Trophoblast cell (in vitro differentiated cells and primary cell): ENCODE measurements around the gene MSANTD1.

Experiments
- DNase-seq, 2 donors: peaks; one replicate each; pipeline ENCODE4 v3.0.0-alpha.2; 2016
- H2AFZ ChIP-seq: 2 replicates; pipeline ENCODE4 v1.6.1; 2013; ENCODE audit warnings: low read length, moderate library complexity, mild to moderate bottlenecking; ENCODE audit not compliant: insufficient read depth, poor library complexity
- H2AK5ac ChIP-seq: 2 replicates; pipeline ENCODE4 v1.6.1; 2013; ENCODE audit warnings: mild to moderate bottlenecking, low read length
- H2BK120ac ChIP-seq: 2 replicates; pipeline ENCODE4 v1.6.1; 2013; ENCODE audit warnings: low read length, mild to moderate bottlenecking, moderate library complexity; ENCODE audit not compliant: insufficient read depth, poor library complexity
- H2BK12ac ChIP-seq: 2 replicates; pipeline ENCODE4 v1.6.1; 2013; ENCODE audit warnings: mild to moderate bottlenecking, low read length, moderate library complexity
- H2BK5ac ChIP-seq: 2 replicates; pipeline ENCODE4 v1.6.1; 2013; ENCODE audit warnings: low read length, low read depth, moderate library complexity, mild to moderate bottlenecking; ENCODE audit not compliant: poor library complexity
- H3K14ac ChIP-seq: 2 replicates; pipeline ENCODE4 v1.6.1; 2013; ENCODE audit warnings: mild to moderate bottlenecking, low read length
- H3K18ac ChIP-seq: 2 replicates; pipeline ENCODE4 v1.6.1; 2013; ENCODE audit warnings: mild to moderate bottlenecking, low read length
- H3K23ac ChIP-seq: 2 replicates; pipeline ENCODE4 v1.6.1; 2013; ENCODE audit warnings: low read length
- H3K27ac ChIP-seq: 2 replicates; pipeline ENCODE4 v1.5.1; 2013; ENCODE audit warnings: low read depth, mild to moderate bottlenecking, inconsistent platforms, low read length, moderate library complexity
- H3K27me3 ChIP-seq: 2 replicates; pipeline ENCODE4 v1.6.1; 2013; ENCODE audit warnings: inconsistent platforms, mild to moderate bottlenecking, low read length, moderate library complexity; ENCODE audit not compliant: insufficient read depth
- H3K36me3 ChIP-seq, 2 experiments: 1 replicate in 1 of 2; 2 replicates in 1 of 2; pipeline ENCODE4 v1.6.1; 2013; ENCODE audit warnings: low read length in 2 of 2, mild to moderate bottlenecking in 2 of 2, moderate library complexity in 1 of 2; ENCODE audit not compliant: insufficient read depth in 2 of 2, control insufficient read depth in 1 of 2
- H3K4ac ChIP-seq: 2 replicates; pipeline ENCODE4 v1.6.1; 2013; ENCODE audit warnings: low read depth, mild to moderate bottlenecking, low read length, moderate library complexity
- H3K4me1 ChIP-seq, 2 experiments: 1 replicate in 1 of 2; 2 replicates in 1 of 2; pipeline ENCODE4 v1.6.1; 2013; ENCODE audit warnings: low read length in 2 of 2, mild to moderate bottlenecking in 2 of 2, moderate library complexity in 1 of 2; ENCODE audit not compliant: insufficient read depth in 2 of 2, control insufficient read depth in 1 of 2
- H3K4me2 ChIP-seq: 2 replicates; pipeline ENCODE4 v1.6.1; 2013; ENCODE audit warnings: inconsistent platforms, mild to moderate bottlenecking, low read length, moderate library complexity
- H3K4me3 ChIP-seq: 2 replicates; pipeline ENCODE4 v1.5.1; 2013; ENCODE audit warnings: mild to moderate bottlenecking, low read depth, low read length, inconsistent platforms
- H3K79me1 ChIP-seq: one replicate; pipeline ENCODE4 v1.6.1; 2013; ENCODE audit warnings: low read length
- H3K79me2 ChIP-seq: 2 replicates; pipeline ENCODE4 v1.6.1; 2013; ENCODE audit warnings: low read length, mild to moderate bottlenecking; ENCODE audit not compliant: control insufficient read depth, insufficient read depth, poor library complexity
- H3K9ac ChIP-seq: 2 replicates; pipeline ENCODE4 v1.6.1; 2013; ENCODE audit warnings: mild to moderate bottlenecking, low read length
- H3K9me3 ChIP-seq: 2 replicates; pipeline ENCODE4 v1.6.1; 2013; ENCODE audit warnings: low read depth, mild to moderate bottlenecking, control low read depth, inconsistent platforms, low read length; ENCODE audit not compliant: insufficient read depth
- H4K12ac ChIP-seq: 2 replicates; pipeline ENCODE4 v1.6.1; 2013; ENCODE audit warnings: low read depth, mild to moderate bottlenecking, low read length, moderate library complexity
- H4K8ac ChIP-seq: 2 replicates; pipeline ENCODE4 v1.6.1; 2013; ENCODE audit warnings: low read depth, mild to moderate bottlenecking, low read length, moderate library complexity
- H4K91ac ChIP-seq: one replicate; pipeline ENCODE4 v1.6.1; 2013; ENCODE audit warnings: low read depth, mild to moderate bottlenecking, low read length, moderate library complexity
- WGBS: extraction: QIAGEN DNeasy Blood & Tissue Kit; methylation state at CpG from one replicate; pipeline ENCODE4 v1.1.7; 2013; ENCODE audit warnings: missing lambda C conversion rate; ENCODE audit not compliant: insufficient read length, insufficient coverage; ENCODE audit errors: extremely low coverage; 5-methylcytosine and 5-hydroxymethylcytosine counted together

Gene MSANTD1

DNA sequence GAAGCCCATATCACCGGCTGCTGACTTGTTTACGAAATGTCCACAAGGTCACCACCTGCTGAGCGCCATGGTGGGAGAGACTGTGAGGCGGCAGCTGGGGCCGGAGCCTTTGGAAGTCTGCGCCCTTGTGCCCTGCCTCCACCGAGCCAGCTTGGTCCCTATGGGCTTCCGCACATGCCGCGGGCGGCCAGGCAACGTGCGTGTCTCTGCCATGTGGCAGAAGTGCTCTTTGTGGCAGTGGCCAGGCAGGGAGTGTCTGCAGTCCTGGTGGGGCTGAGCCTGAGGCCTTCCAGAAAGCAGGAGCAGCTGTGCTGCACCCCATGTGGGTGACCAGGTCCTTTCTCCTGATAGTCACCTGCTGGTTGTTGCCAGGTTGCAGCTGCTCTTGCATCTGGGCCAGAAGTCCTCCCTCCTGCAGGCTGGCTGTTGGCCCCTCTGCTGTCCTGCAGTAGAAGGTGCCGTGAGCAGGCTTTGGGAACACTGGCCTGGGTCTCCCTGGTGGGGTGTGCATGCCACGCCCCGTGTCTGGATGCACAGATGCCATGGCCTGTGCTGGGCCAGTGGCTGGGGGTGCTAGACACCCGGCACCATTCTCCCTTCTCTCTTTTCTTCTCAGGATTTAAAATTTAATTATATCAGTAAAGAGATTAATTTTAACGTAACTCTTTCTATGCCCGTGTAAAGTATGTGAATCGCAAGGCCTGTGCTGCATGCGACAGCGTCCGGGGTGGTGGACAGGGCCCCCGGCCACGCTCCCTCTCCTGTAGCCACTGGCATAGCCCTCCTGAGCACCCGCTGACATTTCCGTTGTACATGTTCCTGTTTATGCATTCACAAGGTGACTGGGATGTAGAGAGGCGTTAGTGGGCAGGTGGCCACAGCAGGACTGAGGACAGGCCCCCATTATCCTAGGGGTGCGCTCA, 8.7 kb upstream of the MSANTD1 start:
- H3K23ac ChIP-seq: no peak overlapping the region
- no CpG with 5 or more reads among the region's 29 CpGs for WGBS
- DNase-seq: no peak
- no peak overlapping the region for H3K9ac ChIP-seq
- H3K4me1 ChIP-seq: no peaks in the 10 kb centered on the region
- H3K4me3 ChIP-seq: no peak overlapping the region
- H3K14ac ChIP-seq: no peak overlapping the region
- no peak overlapping the region for H4K8ac ChIP-seq
- no peaks in the 10 kb centered on the region for H3K79me1 ChIP-seq
- no peak overlapping the region for H4K91ac ChIP-seq
- H3K27me3 ChIP-seq: no peaks in the 10 kb centered on the region
- no peak overlapping the region for H3K4me2 ChIP-seq
- H3K27ac ChIP-seq: no peak overlapping the region
- H2BK120ac ChIP-seq: no peak overlapping the region
- H4K12ac ChIP-seq: no peak overlapping the region
- H3K36me3 ChIP-seq: peaks cover 70 to 73% of the 10 kb centered on the region in 2 experiments
- no peak overlapping the region for H2BK12ac ChIP-seq
- H3K9me3 ChIP-seq: no peaks in the 10 kb centered on the region
- no peak overlapping the region for H2AFZ ChIP-seq
- H3K18ac ChIP-seq: no peak overlapping the region
- no peak overlapping the region for H2AK5ac ChIP-seq
- no peak overlapping the region for H2BK5ac ChIP-seq
- no peaks in the 10 kb centered on the region for H3K79me2 ChIP-seq
- H3K4ac ChIP-seq: no peak overlapping the region

DNA sequence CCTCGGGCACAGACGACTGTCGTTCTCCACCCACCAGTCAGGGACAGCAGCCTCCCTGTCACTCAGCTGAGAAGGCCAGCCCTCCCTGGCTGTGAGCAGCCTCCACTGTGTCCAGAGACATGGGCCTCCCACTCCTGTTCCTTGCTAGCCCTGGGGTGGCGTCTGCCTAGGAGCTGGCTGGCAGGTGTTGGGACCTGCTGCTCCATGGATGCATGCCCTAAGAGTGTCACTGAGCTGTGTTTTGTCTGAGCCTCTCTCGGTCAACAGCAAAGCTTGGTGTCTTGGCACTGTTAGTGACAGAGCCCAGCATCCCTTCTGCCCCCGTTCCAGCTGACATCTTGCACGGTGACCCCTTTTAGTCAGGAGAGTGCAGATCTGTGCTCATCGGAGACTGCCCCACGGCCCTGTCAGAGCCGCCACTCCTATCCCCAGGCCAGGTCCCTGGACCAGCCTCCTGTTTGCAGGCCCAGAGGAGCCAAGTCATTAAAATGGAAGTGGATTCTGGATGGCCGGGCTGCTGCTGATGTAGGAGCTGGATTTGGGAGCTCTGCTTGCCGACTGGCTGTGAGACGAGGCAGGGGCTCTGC, 7.9 kb upstream of the MSANTD1 start:
- no peaks in the 10 kb centered on the region for H3K9me3 ChIP-seq
- H3K27ac ChIP-seq: no peak overlapping the region
- H3K27me3 ChIP-seq: no peaks in the 10 kb centered on the region
- H4K12ac ChIP-seq: no peak overlapping the region
- H3K18ac ChIP-seq: no peak overlapping the region
- H2BK120ac ChIP-seq: no peak overlapping the region
- no peak overlapping the region for H3K14ac ChIP-seq
- H2BK5ac ChIP-seq: no peak overlapping the region
- no peak overlapping the region for H2AFZ ChIP-seq
- H4K91ac ChIP-seq: no peak overlapping the region
- H3K79me1 ChIP-seq: no peaks in the 10 kb centered on the region
- peaks cover 63 to 66% of the 10 kb centered on the region in 2 experiments for H3K36me3 ChIP-seq
- WGBS: no CpG with 5 or more reads among the region's 13 CpGs
- no peak overlapping the region for H3K4me2 ChIP-seq
- H3K4me3 ChIP-seq: no peak overlapping the region
- H3K4me1 ChIP-seq: no peaks in the 10 kb centered on the region
- no peak overlapping the region for H3K9ac ChIP-seq
- H3K79me2 ChIP-seq: no peaks in the 10 kb centered on the region
- no peak overlapping the region for H2BK12ac ChIP-seq
- H2AK5ac ChIP-seq: no peak overlapping the region
- DNase-seq: no peak
- H3K4ac ChIP-seq: no peak overlapping the region
- no peak overlapping the region for H3K23ac ChIP-seq
- H4K8ac ChIP-seq: no peak overlapping the region

DNA sequence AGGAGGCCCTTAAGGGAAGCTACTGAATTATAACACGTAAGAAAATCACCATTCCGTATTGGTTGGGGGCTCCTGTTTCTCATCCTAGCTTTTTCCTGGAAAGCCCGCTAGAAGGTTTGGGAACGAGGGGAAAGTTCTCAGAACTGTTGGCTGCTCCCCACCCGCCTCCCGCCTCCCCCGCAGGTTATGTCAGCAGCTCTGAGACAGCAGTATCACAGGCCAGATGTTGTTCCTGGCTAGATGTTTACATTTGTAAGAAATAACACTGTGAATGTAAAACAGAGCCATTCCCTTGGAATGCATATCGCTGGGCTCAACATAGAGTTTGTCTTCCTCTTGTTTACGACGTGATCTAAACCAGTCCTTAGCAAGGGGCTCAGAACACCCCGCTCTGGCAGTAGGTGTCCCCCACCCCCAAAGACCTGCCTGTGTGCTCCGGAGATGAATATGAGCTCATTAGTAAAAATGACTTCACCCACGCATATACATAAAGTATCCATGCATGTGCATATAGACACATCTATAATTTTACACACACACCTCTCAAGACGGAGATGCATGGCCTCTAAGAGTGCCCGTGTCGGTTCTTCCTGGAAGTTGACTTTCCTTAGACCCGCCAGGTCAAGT, 6.9 kb upstream of the MSANTD1 start:
- no peak overlapping the region for H4K91ac ChIP-seq
- no peak overlapping the region for H4K8ac ChIP-seq

DNA sequence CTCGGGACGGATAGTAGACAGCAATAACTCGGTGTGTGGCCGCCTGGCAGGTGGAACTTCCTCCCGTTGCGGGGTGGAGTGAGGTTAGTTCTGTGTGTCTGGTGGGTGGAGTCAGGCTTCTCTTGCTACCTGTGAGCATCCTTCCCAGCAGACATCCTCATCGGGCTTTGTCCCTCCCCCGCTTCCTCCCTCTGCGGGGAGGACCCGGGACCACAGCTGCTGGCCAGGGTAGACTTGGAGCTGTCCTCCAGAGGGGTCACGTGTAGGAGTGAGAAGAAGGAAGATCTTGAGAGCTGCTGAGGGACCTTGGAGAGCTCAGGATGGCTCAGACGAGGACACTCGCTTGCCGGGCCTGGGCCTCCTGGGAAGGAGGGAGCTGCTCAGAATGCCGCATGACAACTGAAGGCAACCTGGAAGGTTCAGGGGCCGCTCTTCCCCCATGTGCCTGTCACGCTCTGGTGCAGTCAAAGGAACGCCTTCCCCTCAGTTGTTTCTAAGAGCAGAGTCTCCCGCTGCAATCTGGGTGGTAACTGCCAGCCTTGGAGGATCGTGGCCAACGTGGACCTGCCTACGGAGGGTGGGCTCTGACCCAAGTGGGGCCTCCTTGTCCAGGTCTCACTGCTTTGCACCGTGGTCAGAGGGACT, 5.7 kb upstream of the MSANTD1 start:
- Histone ChIP-seq H3K79me2 (no peaks in the 10 kb centered on the region), H2AFZ (no peak overlapping the region), H4K91ac (no peak overlapping the region), H3K23ac (no peak overlapping the region), H3K4me3 (no peak overlapping the region), H3K4me2 (no peak overlapping the region), H2BK120ac (no peak overlapping the region), H4K8ac (no peak overlapping the region), H3K9me3 (no peaks in the 10 kb centered on the region), H2BK5ac (no peak overlapping the region), H3K27me3 (no peaks in the 10 kb centered on the region), H2AK5ac (no peak overlapping the region), H3K36me3 (peaks cover 46 to 49% of the 10 kb centered on the region in 2 experiments), H3K9ac (no peak overlapping the region), H3K79me1 (no peaks in the 10 kb centered on the region), H2BK12ac (no peak overlapping the region), H3K14ac (no peak overlapping the region), H3K4ac (no peak overlapping the region), H3K4me1 (no peaks in the 10 kb centered on the region), H3K27ac (no peak overlapping the region), H4K12ac (no peak overlapping the region), H3K18ac (no peak overlapping the region)
- WGBS: no CpG with 5 or more reads among the region's 23 CpGs
- DNase-seq: no peak

More for the DNA sequence above, 6.9 kb upstream of the MSANTD1 start:
- Histone ChIP-seq H3K23ac (no peak overlapping the region), H2BK5ac (no peak overlapping the region), H3K14ac (no peak overlapping the region), H2AK5ac (no peak overlapping the region), H3K4me2 (no peak overlapping the region), H3K36me3 (peaks cover 55 to 59% of the 10 kb centered on the region in 2 experiments), H2BK120ac (no peak overlapping the region), H3K79me2 (no peaks in the 10 kb centered on the region), H3K9me3 (no peaks in the 10 kb centered on the region), H3K18ac (no peak overlapping the region), H2BK12ac (no peak overlapping the region), H3K27ac (no peak overlapping the region), H3K9ac (no peak overlapping the region), H3K79me1 (no peaks in the 10 kb centered on the region), H3K4me3 (no peak overlapping the region), H2AFZ (no peak overlapping the region), H3K4me1 (no peaks in the 10 kb centered on the region), H3K27me3 (no peaks in the 10 kb centered on the region), H3K4ac (no peak overlapping the region), H4K12ac (no peak overlapping the region)
- DNase-seq: no peak
- no CpG with 5 or more reads among the region's 17 CpGs for WGBS
